B cell (primary cell): Measurements from ENCODE around the gene CFAP157.

ENCODE experiments used
- EZH2 ChIP-seq: IDR thresholded peaks from 2 replicates; pipeline ENCODE4 v1.6.1; 2012; ENCODE audit warnings: borderline replicate concordance, low read depth, mild to moderate bottlenecking, moderate library complexity, low read length; ENCODE audit not compliant: insufficient read depth, poor library complexity, severe bottlenecking
- TF ChIP-seq, protein P1 (sequence below): fragments of 200-600 bp; IDR thresholded peaks from one replicate; pipeline ENCODE4 v1.8.0; 2022; ENCODE audit warnings: antibody characterized with exemption, mild to moderate bottlenecking

DNA sequence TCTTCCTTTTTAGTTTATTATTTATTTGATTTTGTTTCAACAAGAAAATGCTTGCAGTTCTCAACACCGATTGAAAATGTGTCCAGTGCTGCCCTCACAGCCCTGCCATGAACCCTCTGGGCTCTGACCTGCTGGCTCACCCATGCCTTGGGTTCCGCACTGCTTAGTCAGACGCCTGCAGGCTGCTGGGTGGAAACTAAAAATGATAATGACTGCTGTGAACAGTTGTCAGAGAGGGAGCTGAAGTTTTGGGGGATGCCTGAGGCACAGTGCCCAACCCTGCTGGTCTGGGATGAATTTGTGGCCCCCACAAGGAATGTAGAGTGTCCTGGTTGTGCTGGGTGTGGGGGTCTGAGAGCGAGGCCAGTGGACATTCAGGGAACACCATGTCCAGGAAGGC, 22.2 kb upstream of the CFAP157 start:
- TF ChIP-seq, protein P1, sequence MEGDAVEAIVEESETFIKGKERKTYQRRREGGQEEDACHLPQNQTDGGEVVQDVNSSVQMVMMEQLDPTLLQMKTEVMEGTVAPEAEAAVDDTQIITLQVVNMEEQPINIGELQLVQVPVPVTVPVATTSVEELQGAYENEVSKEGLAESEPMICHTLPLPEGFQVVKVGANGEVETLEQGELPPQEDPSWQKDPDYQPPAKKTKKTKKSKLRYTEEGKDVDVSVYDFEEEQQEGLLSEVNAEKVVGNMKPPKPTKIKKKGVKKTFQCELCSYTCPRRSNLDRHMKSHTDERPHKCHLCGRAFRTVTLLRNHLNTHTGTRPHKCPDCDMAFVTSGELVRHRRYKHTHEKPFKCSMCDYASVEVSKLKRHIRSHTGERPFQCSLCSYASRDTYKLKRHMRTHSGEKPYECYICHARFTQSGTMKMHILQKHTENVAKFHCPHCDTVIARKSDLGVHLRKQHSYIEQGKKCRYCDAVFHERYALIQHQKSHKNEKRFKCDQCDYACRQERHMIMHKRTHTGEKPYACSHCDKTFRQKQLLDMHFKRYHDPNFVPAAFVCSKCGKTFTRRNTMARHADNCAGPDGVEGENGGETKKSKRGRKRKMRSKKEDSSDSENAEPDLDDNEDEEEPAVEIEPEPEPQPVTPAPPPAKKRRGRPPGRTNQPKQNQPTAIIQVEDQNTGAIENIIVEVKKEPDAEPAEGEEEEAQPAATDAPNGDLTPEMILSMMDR: no peak
- no peak for TF ChIP-seq EZH2
